ENCODE measurements around the gene ATP6V1C2. TPM values are rescaled to one million over a fixed set of nuclear protein-coding genes. Genes with fewer than 3 reads are reported as not detected.

The ATP6V1C2 gene
- total RNA-seq, 4 donors from 2014 or later = 142 to 1,335 (median 496) TPM

- no peak for TF ChIP-seq POLR2AphosphoS5 (IDR thresholded peaks at IDR 0.05)
- TF ChIP-seq, protein P1, sequence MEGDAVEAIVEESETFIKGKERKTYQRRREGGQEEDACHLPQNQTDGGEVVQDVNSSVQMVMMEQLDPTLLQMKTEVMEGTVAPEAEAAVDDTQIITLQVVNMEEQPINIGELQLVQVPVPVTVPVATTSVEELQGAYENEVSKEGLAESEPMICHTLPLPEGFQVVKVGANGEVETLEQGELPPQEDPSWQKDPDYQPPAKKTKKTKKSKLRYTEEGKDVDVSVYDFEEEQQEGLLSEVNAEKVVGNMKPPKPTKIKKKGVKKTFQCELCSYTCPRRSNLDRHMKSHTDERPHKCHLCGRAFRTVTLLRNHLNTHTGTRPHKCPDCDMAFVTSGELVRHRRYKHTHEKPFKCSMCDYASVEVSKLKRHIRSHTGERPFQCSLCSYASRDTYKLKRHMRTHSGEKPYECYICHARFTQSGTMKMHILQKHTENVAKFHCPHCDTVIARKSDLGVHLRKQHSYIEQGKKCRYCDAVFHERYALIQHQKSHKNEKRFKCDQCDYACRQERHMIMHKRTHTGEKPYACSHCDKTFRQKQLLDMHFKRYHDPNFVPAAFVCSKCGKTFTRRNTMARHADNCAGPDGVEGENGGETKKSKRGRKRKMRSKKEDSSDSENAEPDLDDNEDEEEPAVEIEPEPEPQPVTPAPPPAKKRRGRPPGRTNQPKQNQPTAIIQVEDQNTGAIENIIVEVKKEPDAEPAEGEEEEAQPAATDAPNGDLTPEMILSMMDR (IDR thresholded peaks at IDR 0.05) = no peak
- TF ChIP-seq EP300 (IDR thresholded peaks at IDR 0.05) = no peak
- no peak for TF ChIP-seq POLR2A (IDR thresholded peaks at IDR 0.05)
- peak in 1 of 2 donors; percentile 69 for DNase-seq (ENCODE audit: low spot score in 2 of 2)
- Histone ChIP-seq H3K9me3 (no peaks in the 10 kb centered on the region), H3K36me3 (no peaks in the 10 kb centered on the region), H3K27ac (no peak overlapping the region), H3K27me3 (no peaks in the 10 kb centered on the region), H3K4me1 (no peaks in the 10 kb centered on the region), H3K4me3 (no peak overlapping the region)
- WGBS = 40% methylated on average over 1 of the region's 5 CpGs
Measured at GRCh38 chr2:10765461-10765860, 44.0 kb downstream of the ATP6V1C2 start.

DNA sequence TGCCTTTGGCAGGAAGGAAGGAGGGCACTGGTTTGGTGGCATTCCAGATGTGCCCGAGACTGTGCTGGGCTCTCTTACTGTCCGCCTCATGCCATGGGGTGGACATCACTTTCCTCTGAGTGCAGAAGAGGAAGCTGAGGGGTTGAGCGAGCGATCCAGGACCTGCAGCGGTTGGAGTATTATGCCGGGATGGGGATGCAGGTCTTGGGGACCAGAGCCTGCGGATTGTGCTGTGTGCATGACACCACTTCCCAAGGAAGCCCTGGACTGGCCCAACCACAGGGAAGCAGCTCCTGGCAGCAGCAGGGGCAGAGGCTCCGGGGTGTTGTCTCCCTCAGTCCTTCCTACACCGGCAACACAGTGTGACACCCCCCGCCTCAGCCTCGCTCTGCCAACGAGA, 44.5 kb downstream of the ATP6V1C2 start:
- Histone ChIP-seq H3K27me3 (no peaks in the 10 kb centered on the region), H3K4me3 (no peak overlapping the region), H3K27ac (no peak overlapping the region), H3K36me3 (no peaks in the 10 kb centered on the region), H3K9me3 (no peaks in the 10 kb centered on the region), H3K4me1 (no peaks in the 10 kb centered on the region)
- TF ChIP-seq, protein P1 (IDR thresholded peaks at IDR 0.05) = no peak
- TF ChIP-seq POLR2AphosphoS5 (IDR thresholded peaks at IDR 0.05) (no peak), POLR2A (IDR thresholded peaks at IDR 0.05) (no peak), EP300 (IDR thresholded peaks at IDR 0.05) (no peak)
- DNase-seq (ENCODE audit: low spot score in 2 of 2) = peak in 1 of 2 donors; percentile 62
- 88% methylated on average over 12 of the region's 12 CpGs for WGBS

DNA sequence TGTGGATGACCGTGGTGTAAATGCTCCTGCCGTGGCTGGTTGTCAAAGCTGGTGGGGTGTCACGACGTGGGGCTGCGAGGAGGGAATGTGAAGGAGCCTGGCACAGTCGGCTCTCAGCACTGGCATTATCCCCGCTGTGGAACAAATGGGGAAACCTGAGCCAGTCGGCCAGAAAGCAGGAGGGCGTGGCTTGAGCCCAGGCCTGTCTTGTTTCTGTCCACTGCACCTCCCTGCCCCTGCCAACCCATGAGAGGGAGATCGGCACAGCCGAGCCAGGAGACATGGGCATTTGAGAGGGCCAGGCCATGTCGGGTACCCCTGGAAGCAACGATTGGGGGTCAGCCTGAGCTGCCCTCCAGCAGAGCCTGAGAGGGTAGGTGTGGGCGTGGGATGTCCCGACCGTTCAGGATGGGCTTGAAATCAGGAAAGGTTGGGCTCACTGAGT, 46.7 kb downstream of the ATP6V1C2 start:
- H3K4me1 ChIP-seq = no peaks in the 10 kb centered on the region
- H3K27ac ChIP-seq = no peak overlapping the region
- no peak for TF ChIP-seq POLR2A (IDR thresholded peaks at IDR 0.05)
- no peak for TF ChIP-seq POLR2AphosphoS5 (IDR thresholded peaks at IDR 0.05)
- TF ChIP-seq, protein P1 (IDR thresholded peaks at IDR 0.05) = no peak
- no peak for TF ChIP-seq EP300 (IDR thresholded peaks at IDR 0.05)
- DNase-seq (ENCODE audit: low spot score in 2 of 2) = peak; percentile 44 to 60
- 88% methylated on average over 12 of the region's 16 CpGs for WGBS
- H3K9me3 ChIP-seq = no peaks in the 10 kb centered on the region
- H3K27me3 ChIP-seq = no peaks in the 10 kb centered on the region
- no peak overlapping the region for H3K4me3 ChIP-seq
- no peaks in the 10 kb centered on the region for H3K36me3 ChIP-seq

- Histone ChIP-seq H3K27me3 (no peaks in the 10 kb centered on the region), H3K36me3 (no peaks in the 10 kb centered on the region), H3K27ac (no peak overlapping the region), H3K9me3 (no peaks in the 10 kb centered on the region), H3K4me1 (peaks cover 13% of the 10 kb centered on the region), H3K4me3 (no peak overlapping the region)
- 95% methylated on average over 2 of the region's 22 CpGs for WGBS
- TF ChIP-seq POLR2A (IDR thresholded peaks at IDR 0.05) = no peak
- TF ChIP-seq, protein P1 (IDR thresholded peaks at IDR 0.05) = no peak
- TF ChIP-seq POLR2AphosphoS5 (IDR thresholded peaks at IDR 0.05) = no peak
- TF ChIP-seq EP300 (IDR thresholded peaks at IDR 0.05) = no peak
- DNase-seq (ENCODE audit: low spot score in 2 of 2) = peak; percentile 49 to 54
Measured at GRCh38 chr2:10770956-10771750, 49.7 kb downstream of the ATP6V1C2 start.

DNA sequence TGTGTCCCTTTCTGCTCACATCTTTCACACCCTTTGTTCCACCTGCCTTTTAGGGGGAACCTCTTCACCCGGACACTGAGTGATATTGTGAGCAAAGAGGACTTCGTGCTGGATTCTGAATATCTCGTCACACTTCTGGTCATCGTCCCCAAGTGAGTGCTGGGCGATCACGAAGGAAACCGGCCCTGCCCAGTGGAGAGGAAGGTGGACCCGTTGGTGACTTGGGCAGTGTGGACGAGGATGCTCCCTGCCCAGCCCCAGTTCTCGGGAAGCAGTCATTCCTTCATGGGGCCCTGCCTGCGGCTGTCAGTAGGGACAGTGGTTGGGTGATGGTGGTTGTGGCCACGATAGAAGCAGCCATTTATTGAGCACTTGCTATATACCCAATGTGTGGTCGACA, 50.4 kb downstream of the ATP6V1C2 start:
- no peaks in the 10 kb centered on the region for H3K36me3 ChIP-seq
- no peak overlapping the region for H3K27ac ChIP-seq
- DNase-seq (ENCODE audit: low spot score in 2 of 2) = no peak
- no peaks in the 10 kb centered on the region for H3K27me3 ChIP-seq
- no peak overlapping the region for H3K4me3 ChIP-seq
- no peak for TF ChIP-seq POLR2AphosphoS5 (IDR thresholded peaks at IDR 0.05)
- TF ChIP-seq EP300 (IDR thresholded peaks at IDR 0.05) = no peak
- TF ChIP-seq POLR2A (IDR thresholded peaks at IDR 0.05) = no peak
- TF ChIP-seq, protein P1 (IDR thresholded peaks at IDR 0.05) = no peak
- no peaks in the 10 kb centered on the region for H3K9me3 ChIP-seq
- peaks cover 13% of the 10 kb centered on the region for H3K4me1 ChIP-seq
- 89% methylated on average over 13 of the region's 13 CpGs for WGBS
